Cardiac muscle cell (in vitro differentiated cells and primary cell): ENCODE measurements around the gene CTCF. TPM values are rescaled to one million over a fixed set of nuclear protein-coding genes. Genes with fewer than 3 reads are reported as not detected.

Experiments
- DNase-seq, 2 donors: peaks; one replicate each; pipeline versions ENCODE4 v3.0.0 to v3.0.0-alpha.2; 2010 to 2017; ENCODE audit warnings: low read depth in 1 of 2, low spot score in 1 of 2
- H3K27ac ChIP-seq: fragments of 200-600 bp; sonication (generic); 2 replicates; pipeline ENCODE4 v1.5.1; 2016
- H3K27me3 ChIP-seq: fragments of 200-600 bp; sonication (generic); 2 replicates; pipeline ENCODE4 v1.6.0; 2016; ENCODE audit warnings: control low read depth
- H3K36me3 ChIP-seq: fragments of 200-600 bp; sonication (generic); 2 replicates; pipeline ENCODE4 v1.5.1; 2016; ENCODE audit warnings: control low read depth
- H3K4me1 ChIP-seq: fragments of 200-600 bp; sonication (generic); 2 replicates; pipeline ENCODE4 v1.8.1; 2017; ENCODE audit warnings: low read depth, mild to moderate bottlenecking, mixed run types
- H3K4me3 ChIP-seq: fragments of 200-600 bp; sonication (generic); 2 replicates; pipeline ENCODE4 v1.5.1; 2016; ENCODE audit warnings: mild to moderate bottlenecking
- H3K9me3 ChIP-seq: fragments of 200-600 bp; sonication (generic); 2 replicates; pipeline ENCODE4 v1.5.1; 2017; ENCODE audit warnings: low read depth, mild to moderate bottlenecking, control low read depth
- polyA plus RNA-seq: library from polyadenylated mRNA; unstranded; fragments of >200 nt; fragmentation: Nextera tagmentation; extraction: Ambion mirVana; gene quantifications from 2 replicates; pipeline ENCODE4 v1.2.1, GENCODE V29; 2016
- total RNA-seq: library from RNA; depleted of rRNA; stranded (reverse); fragments of >200 nt; gene quantifications from 2 replicates; pipeline ENCODE4 v1.2.3, GENCODE V29; 2016
- TF ChIP-seq, protein P1 (sequence below): IDR thresholded peaks from 2 replicates; pipeline ENCODE4 v1.5.1; 2012; ENCODE audit warnings: low read depth, mild to moderate bottlenecking, low read length

CTCF gene
- total and polyA plus RNA-seq, 2 experiments from 2014 or later, result 33.9 to 38.0 TPM

DNA sequence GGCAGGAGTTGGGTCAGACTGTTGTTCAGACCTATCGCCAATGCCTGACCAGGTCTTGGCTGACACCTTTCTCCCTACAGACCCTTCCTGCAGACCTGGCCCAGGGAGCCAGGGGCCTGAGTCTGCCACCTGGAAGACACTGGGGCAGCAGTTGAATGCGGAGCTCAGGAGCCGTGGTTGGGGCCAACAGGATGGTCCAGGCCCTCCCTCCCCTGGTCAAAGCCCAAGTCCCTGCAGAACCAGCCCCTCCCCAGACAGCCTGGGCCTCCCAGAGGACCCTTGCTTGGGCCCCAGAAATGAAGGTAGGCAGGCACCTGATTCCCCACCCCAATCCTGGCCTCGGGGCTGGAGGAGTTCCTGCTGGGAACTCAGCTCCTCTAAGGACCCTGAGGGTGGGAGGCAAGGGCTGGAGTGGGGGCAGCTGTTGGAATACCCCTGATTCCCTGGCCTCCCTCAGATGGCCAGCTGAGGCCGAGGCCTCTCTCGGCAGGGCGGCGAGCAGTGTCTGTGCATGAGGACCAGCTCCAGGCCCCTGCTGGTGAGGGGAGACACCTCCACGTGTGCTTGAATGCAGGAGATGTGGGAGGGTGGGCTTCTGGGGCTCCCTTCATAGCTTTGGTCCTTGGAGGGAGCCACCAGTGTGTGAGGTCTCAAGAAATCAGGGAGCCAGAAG is 94.2 kb downstream of the CTCF start:
- H3K36me3 ChIP-seq, result no peaks in the 10 kb centered on the region
- no peak for DNase-seq
- H3K4me1 ChIP-seq, result peaks cover 13% of the 10 kb centered on the region
- no peaks in the 10 kb centered on the region for H3K9me3 ChIP-seq
- peaks cover 39% of the 10 kb centered on the region for H3K27me3 ChIP-seq
- H3K4me3 ChIP-seq, result no peak overlapping the region
- H3K27ac ChIP-seq, result no peak overlapping the region
- TF ChIP-seq, protein P1, sequence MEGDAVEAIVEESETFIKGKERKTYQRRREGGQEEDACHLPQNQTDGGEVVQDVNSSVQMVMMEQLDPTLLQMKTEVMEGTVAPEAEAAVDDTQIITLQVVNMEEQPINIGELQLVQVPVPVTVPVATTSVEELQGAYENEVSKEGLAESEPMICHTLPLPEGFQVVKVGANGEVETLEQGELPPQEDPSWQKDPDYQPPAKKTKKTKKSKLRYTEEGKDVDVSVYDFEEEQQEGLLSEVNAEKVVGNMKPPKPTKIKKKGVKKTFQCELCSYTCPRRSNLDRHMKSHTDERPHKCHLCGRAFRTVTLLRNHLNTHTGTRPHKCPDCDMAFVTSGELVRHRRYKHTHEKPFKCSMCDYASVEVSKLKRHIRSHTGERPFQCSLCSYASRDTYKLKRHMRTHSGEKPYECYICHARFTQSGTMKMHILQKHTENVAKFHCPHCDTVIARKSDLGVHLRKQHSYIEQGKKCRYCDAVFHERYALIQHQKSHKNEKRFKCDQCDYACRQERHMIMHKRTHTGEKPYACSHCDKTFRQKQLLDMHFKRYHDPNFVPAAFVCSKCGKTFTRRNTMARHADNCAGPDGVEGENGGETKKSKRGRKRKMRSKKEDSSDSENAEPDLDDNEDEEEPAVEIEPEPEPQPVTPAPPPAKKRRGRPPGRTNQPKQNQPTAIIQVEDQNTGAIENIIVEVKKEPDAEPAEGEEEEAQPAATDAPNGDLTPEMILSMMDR, result no peak

DNA sequence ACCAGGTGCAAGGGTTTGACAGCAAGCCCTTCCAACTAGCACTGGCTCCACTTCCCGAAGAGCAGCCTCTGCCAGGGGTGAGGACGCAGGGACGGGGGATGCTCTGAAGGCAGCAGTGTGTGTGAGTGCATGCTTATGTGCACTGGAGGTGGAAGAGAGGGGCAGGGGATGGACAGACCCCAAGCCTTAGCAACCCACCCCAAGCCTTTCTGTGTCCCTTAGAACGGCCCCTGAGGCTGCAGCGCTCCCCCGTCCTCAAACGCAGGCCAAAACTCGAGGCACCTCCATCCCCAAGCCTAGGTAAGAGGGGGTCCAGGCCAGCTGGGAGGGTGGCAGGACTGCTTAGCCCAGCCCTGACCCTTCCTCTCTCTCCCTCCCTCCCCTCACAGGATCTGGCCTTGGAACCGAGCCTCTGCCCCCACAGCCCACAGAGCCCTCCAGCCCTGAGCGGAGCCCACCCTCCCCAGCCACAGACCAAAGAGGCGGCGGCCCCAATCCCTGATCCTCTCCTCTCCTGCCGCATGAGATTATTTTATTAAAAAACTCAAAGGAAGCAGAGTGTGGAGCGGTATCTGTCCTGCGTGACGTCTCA is 94.8 kb downstream of the CTCF start:
- no peak for DNase-seq
- H3K27ac ChIP-seq, result no peak overlapping the region
- H3K4me1 ChIP-seq, result peaks cover 13% of the 10 kb centered on the region
- H3K36me3 ChIP-seq, result no peaks in the 10 kb centered on the region
- peaks cover 39% of the 10 kb centered on the region for H3K27me3 ChIP-seq
- H3K9me3 ChIP-seq, result no peaks in the 10 kb centered on the region
- TF ChIP-seq, protein P1, result no peak
- no peak overlapping the region for H3K4me3 ChIP-seq

DNA sequence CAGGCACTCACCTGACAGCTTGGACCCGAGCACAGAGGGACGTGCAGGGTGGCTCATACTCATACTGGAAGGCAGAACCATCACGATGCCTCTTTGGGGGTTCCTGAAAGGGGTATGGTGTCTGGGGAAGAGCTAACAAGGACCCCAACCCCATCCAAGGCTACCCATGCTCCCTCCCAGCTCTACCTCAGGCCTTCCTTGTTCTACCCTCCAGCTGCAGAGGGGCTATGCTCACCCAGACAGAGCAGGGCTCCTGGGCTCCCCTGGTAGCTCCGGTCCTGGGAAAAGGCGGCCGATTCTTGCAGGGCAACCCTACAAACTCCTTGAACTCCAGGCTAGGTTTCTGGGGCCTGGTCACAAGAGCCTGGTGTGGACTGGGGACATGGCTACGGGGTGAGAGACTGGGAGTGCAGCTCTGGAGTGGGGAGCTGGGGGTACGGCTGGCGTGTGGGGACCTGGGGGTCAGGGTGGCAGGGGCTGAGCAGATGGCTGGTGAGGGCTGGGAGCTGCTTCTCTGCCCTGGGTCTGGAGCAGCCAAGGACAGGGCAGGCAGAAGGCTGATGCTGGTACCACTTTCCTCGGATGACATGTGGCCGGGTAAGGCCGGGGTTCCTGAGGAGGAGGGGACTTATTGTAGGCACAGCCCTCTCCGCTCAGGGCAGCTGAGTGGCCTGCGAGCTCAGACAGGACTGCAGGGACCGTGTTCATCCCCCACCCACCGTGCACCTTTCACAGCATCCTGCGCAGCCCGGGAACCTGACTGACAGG is 95.6 kb downstream of the CTCF start:
- TF ChIP-seq, protein P1, result no peak
- Histone ChIP-seq H3K9me3 (no peaks in the 10 kb centered on the region), H3K4me3 (no peak overlapping the region), H3K4me1 (peaks cover 13% of the 10 kb centered on the region), H3K36me3 (no peaks in the 10 kb centered on the region), H3K27me3 (peaks cover 36% of the 10 kb centered on the region), H3K27ac (no peak overlapping the region)
- DNase-seq, result no peak

DNA sequence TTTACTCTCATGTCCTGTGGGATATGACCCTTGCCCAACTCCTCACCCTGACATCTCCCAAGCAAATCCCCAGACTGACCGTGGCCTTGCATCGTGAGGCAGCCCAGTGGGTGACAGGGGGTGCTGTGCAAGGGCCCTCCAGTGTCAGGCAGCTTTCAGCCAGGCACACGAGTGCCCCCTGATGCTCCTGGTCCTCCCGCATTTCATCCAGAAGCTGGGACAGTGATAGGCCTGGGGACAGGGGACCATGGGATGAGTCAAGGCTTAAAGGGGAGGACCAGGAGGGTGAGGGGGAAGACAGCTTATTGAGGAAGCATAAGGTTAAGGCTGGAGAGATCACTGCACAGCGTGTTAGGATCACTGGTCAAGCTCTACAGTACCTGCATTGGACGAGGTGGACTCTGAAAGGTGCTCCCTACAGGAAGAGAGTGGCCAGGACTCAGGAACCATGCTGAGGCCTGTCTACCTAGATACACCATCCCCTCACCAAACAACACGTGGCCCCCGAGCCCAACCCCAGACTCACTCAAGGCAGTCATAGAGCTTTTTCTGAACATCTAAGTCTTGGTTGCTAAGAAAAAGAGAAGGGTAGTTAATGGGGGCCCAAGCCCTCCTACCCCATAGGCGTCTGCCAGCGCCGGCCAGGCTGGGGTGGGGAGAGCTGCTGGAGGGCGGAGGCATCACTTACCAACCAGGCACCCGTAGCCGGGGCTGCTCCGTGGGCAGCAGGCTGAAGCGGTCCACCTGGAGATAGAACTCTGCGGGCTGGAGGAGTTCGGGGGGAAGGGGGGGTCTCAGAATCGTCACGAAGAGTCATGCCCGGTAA is 96.7 kb downstream of the CTCF start:
- peaks cover 25% of the 10 kb centered on the region for H3K27me3 ChIP-seq
- no peaks in the 10 kb centered on the region for H3K36me3 ChIP-seq
- no peak overlapping the region for H3K27ac ChIP-seq
- H3K4me3 ChIP-seq, result peak overlapping the region; percentile 85
- TF ChIP-seq, protein P1, result no peak
- H3K4me1 ChIP-seq, result peaks cover 4% of the 10 kb centered on the region
- DNase-seq, result no peak
- no peaks in the 10 kb centered on the region for H3K9me3 ChIP-seq
